Ascending aorta (tissue), 2 donors: Measurements from ENCODE around the gene ANKRD44. TPM values are rescaled to one million over a fixed set of nuclear protein-coding genes. Genes with fewer than 3 reads are reported as not detected.

Experiments
- DNase-seq, 2 donors: peaks; one replicate each; pipeline ENCODE4 v3.0.0-alpha.2; 2019; ENCODE audit warnings: low spot score in 2 of 2
- H3K27ac ChIP-seq, 2 donors: fragments of 200-600 bp; sonication (generic); one replicate each; pipeline ENCODE4 v1.5.1; 2016 to 2017; ENCODE audit warnings: mild to moderate bottlenecking in 1 of 2
- H3K27me3 ChIP-seq: fragments of 200-600 bp; sonication (generic); one replicate; pipeline ENCODE4 v1.5.1; 2017
- H3K36me3 ChIP-seq, 2 donors: fragments of 200-600 bp; sonication (generic); one replicate each; pipeline ENCODE4 v1.5.1; 2016
- H3K4me1 ChIP-seq, 2 donors: fragments of 200-600 bp; sonication (generic); one replicate each; pipeline ENCODE4 v1.5.1; 2016 to 2017; ENCODE audit warnings: mild to moderate bottlenecking in 1 of 2
- H3K4me3 ChIP-seq, 2 donors: fragments of 200-600 bp; sonication (generic); one replicate each; pipeline ENCODE4 v1.5.1; 2016 to 2017; ENCODE audit warnings: mild to moderate bottlenecking in 1 of 2
- H3K9me3 ChIP-seq, 2 donors: fragments of 200-600 bp; sonication (generic); one replicate each; pipeline ENCODE4 v1.5.1; 2016
- intact Hi-C: fragments of 100-400 bp; cut with DNase I; formaldehyde crosslinking; loops from one replicate; pipeline ENCODE4 v1.15.1; 2023
- total RNA-seq: library from RNA; depleted of rRNA; stranded (reverse); fragments of >200 nt; gene quantifications from one replicate; pipeline ENCODE4 v1.1.0, GENCODE V29; 2016
- TF ChIP-seq, protein P1 (sequence below), 3 experiments: fragments of 200-600 bp in 2 of 3; fragments of 450-650 bp in 1 of 3; sonication (generic) in 2 of 3; IDR thresholded peaks; one replicate each; pipeline ENCODE4 v1.5.1; 2016 to 2019; ENCODE audit warnings: antibody characterized with exemption in 3 of 3, mild to moderate bottlenecking in 1 of 3, moderate library complexity in 1 of 3

The ANKRD44 gene
- total RNA-seq, 1 donor from 2014 or later: 66.3 TPM

DNA sequence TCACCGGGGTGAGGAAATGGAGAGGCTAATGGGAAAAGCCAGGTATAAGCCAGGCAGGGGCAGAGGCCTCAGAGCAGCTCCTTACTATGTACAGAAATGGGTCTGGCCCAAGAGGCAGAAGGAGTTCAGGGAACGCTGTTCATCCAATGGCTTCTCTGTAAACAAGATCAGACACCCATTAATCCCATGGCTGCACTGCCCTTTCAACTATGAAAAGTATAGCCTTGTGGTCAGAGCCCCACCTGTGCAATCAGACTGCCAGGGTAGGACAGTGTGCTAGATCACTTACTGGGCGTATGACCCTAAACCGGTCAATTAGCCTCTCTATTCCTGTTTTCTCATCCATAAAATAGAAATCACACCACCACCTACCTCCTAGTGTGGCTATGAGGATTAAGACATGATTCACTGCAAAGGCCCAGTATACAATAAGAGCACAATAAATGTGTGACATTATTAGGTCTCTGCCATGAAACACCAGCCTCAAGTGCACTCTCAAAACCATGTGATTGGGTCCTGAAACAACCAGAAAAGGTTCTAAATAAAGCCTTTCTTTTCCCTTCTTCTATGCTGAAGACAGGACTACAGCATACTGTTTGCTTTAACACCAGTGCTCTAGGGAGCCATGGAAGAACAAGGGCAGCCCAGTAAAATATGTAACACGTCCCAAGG, 4.4 kb downstream of the ANKRD44 start:
- no peak for DNase-seq
- H3K36me3 ChIP-seq: no peaks in the 10 kb centered on the region
- H3K9me3 ChIP-seq: no peaks in the 10 kb centered on the region
- intact Hi-C loops: no loop called here
- H3K4me1 ChIP-seq: peaks cover 5 to 41% of the 10 kb centered on the region in 2 donors
- TF ChIP-seq, protein P1, sequence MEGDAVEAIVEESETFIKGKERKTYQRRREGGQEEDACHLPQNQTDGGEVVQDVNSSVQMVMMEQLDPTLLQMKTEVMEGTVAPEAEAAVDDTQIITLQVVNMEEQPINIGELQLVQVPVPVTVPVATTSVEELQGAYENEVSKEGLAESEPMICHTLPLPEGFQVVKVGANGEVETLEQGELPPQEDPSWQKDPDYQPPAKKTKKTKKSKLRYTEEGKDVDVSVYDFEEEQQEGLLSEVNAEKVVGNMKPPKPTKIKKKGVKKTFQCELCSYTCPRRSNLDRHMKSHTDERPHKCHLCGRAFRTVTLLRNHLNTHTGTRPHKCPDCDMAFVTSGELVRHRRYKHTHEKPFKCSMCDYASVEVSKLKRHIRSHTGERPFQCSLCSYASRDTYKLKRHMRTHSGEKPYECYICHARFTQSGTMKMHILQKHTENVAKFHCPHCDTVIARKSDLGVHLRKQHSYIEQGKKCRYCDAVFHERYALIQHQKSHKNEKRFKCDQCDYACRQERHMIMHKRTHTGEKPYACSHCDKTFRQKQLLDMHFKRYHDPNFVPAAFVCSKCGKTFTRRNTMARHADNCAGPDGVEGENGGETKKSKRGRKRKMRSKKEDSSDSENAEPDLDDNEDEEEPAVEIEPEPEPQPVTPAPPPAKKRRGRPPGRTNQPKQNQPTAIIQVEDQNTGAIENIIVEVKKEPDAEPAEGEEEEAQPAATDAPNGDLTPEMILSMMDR (IDR thresholded peaks at IDR 0.05): no peak
- H3K27me3 ChIP-seq: no peaks in the 10 kb centered on the region
- H3K4me3 ChIP-seq: no peak overlapping the region
- peak overlapping the region; percentile 83 to 86 for H3K27ac ChIP-seq

DNA sequence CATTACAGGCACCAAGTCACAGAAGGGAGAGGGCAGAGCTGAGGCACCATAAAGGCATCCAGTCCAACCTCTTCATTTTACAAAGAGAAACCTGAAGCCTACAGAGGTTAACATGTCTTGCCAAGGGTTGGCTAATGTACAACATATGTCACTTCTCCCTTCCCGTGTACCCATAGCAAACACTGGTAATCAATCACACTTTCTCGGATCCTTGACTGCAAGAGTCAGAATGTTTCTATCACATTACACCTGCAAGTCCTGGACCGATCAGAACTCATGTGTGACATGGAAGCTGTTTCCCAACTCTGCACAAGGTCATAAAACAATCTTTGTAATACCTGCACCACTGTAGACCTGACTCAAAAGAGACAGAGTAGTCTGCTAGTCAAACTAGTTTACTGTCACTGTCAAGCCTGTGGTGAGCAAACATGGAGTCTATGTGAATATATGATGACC, 6.0 kb downstream of the ANKRD44 start:
- peaks cover 5 to 38% of the 10 kb centered on the region in 2 donors for H3K4me1 ChIP-seq
- no peaks in the 10 kb centered on the region for H3K27me3 ChIP-seq
- no peak for DNase-seq
- intact Hi-C loops: no loop called here
- peak overlapping the region; percentile 43 to 86 for H3K27ac ChIP-seq
- no peaks in the 10 kb centered on the region for H3K36me3 ChIP-seq
- TF ChIP-seq, protein P1 (IDR thresholded peaks at IDR 0.05): no peak
- no peak overlapping the region for H3K4me3 ChIP-seq
- H3K9me3 ChIP-seq: no peaks in the 10 kb centered on the region

DNA sequence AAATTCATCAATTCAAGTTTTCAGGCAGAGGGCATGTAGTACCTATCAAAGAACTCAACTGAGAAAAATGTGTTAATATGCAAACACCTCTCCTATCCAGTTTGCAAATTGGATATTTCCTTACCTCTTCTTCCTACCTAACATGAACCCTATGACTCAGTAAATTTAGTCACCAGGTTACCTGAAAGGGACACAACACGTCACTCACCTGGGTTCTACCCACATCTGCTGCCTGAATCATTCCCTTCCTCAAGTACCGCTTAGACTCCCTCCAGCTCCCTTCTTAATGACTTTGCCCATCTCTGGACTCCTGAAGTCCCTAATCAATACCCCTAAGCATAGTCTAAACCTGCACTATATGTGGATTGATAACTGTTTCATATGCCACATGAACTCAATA, 10.4 kb downstream of the ANKRD44 start:
- no peaks in the 10 kb centered on the region for H3K36me3 ChIP-seq
- no peak overlapping the region for H3K27ac ChIP-seq
- no peak for DNase-seq
- H3K9me3 ChIP-seq: no peaks in the 10 kb centered on the region
- H3K4me1 ChIP-seq: peaks cover 2 to 8% of the 10 kb centered on the region in 2 donors
- TF ChIP-seq, protein P1 (IDR thresholded peaks at IDR 0.05): no peak
- H3K4me3 ChIP-seq: no peak overlapping the region
- intact Hi-C loops: no loop called here
- H3K27me3 ChIP-seq: no peaks in the 10 kb centered on the region

DNA sequence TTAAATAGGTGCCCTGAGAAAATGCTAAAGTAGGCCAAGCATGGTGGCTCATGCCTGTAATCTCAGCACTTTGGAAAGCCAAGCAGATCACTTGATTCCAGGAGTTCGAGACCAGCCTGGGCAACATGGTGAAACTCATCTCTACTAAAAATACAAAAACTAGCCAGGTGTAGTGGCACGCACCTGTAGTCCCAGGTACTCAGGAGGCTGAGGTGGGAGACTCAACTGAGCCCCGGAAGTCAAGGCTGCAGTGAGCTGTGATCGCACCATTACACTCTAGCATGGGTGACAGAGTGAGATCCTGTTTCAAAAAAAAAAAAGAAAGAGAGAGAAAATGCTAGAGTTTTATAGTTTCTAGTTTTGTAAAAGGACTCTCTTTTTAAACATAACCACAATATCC, 12.0 kb downstream of the ANKRD44 start:
- no peak overlapping the region for H3K27ac ChIP-seq
- H3K36me3 ChIP-seq: no peaks in the 10 kb centered on the region
- no peaks in the 10 kb centered on the region for H3K27me3 ChIP-seq
- no peak overlapping the region for H3K4me3 ChIP-seq
- TF ChIP-seq, protein P1 (IDR thresholded peaks at IDR 0.05): no peak
- H3K9me3 ChIP-seq: no peaks in the 10 kb centered on the region
- peaks cover 2 to 9% of the 10 kb centered on the region in 2 donors for H3K4me1 ChIP-seq
- DNase-seq: no peak
- intact Hi-C loops: no loop called here

DNA sequence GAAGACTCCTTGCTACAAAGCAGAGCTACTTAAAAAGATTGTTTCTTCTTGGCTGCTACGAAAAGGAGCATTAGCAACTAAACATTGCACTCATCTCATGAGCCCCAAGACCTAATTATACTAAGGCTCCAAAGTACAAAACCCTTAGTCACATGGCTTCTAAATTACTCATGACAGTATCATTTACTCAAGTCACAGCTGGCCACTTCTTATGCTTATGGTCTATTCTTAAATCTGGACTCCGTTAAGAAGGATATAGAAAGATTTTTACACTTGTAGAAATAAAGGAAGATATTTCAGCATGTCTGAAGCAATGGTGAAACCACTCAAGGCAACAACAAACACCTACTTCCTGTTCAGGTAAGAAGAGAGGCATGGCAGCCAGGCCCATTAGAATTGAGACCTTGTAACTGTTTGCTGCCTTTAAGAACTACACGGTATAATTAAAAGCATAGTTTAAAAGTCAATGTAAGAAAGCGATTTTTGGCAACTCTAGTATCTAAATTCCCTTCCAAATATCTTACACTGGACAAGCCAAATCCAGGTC, 12.7 kb downstream of the ANKRD44 start:
- intact Hi-C loops: no loop called here
- H3K36me3 ChIP-seq: no peaks in the 10 kb centered on the region
- no peaks in the 10 kb centered on the region for H3K27me3 ChIP-seq
- H3K9me3 ChIP-seq: no peaks in the 10 kb centered on the region
- H3K4me1 ChIP-seq: peaks cover 2 to 14% of the 10 kb centered on the region in 2 donors
- no peak overlapping the region for H3K4me3 ChIP-seq
- DNase-seq: no peak
- TF ChIP-seq, protein P1 (IDR thresholded peaks at IDR 0.05): no peak
- no peak overlapping the region for H3K27ac ChIP-seq
